PC-9 (cell line): ENCODE measurements around the gene S100B.

Experiments used
- CTCF ChIP-seq: fragments of 200-600 bp; sonication (generic); conservative IDR thresholded peaks from 2 replicates; pipeline ENCODE4 v1.6.1; 2017; ENCODE audit warnings: mixed run types, antibody characterized with exemption, mild to moderate bottlenecking, moderate library complexity
- EZH2 ChIP-seq: fragments of 200-600 bp; sonication (generic); IDR thresholded peaks from 2 replicates; pipeline ENCODE4 v1.8.0; 2017; ENCODE audit warnings: antibody characterized with exemption, low read depth

- TF ChIP-seq CTCF (peak; percentile 49; the same call in 1 of the 2 replicates), EZH2 (no peak)
Measured at GRCh38 chr21:46639489-46640386, 34.9 kb upstream of the S100B start.
